Memory B cell (primary cell): ENCODE results near the gene C1orf56.

ENCODE experiments used
- ATAC-seq: fragments of 150-1000 bp; cut with Tn5 transposase; 2 replicates; pipeline ENCODE4 v1.10.0; 2021; ENCODE audit warnings: low read depth, mild to moderate bottlenecking, moderate library complexity
- DNase-seq, 2 donors: peaks; one replicate each; pipeline ENCODE4 v3.0.0; 2022; ENCODE audit warnings: low spot score in 2 of 2
- H3K27ac Mint-ChIP-seq: one replicate; pipeline ENCODE4 v1.8.0; 2022; ENCODE audit warnings: mild to moderate bottlenecking, moderate library complexity, mixed read lengths
- H3K27me3 Mint-ChIP-seq: one replicate; pipeline ENCODE4 v1.8.0; 2022; ENCODE audit warnings: mixed read lengths
- H3K36me3 Mint-ChIP-seq: one replicate; pipeline ENCODE4 v1.8.0; 2022; ENCODE audit warnings: mild to moderate bottlenecking, mixed read lengths
- H3K4me1 Mint-ChIP-seq: one replicate; pipeline ENCODE4 v1.8.0; 2022; ENCODE audit warnings: mixed read lengths
- H3K4me3 Mint-ChIP-seq: one replicate; pipeline ENCODE4 v1.8.0; 2022; ENCODE audit warnings: mild to moderate bottlenecking, moderate library complexity, mixed read lengths
- H3K9me3 Mint-ChIP-seq: one replicate; pipeline ENCODE4 v1.8.0; 2022; ENCODE audit warnings: mixed read lengths

The C1orf56 gene

DNA sequence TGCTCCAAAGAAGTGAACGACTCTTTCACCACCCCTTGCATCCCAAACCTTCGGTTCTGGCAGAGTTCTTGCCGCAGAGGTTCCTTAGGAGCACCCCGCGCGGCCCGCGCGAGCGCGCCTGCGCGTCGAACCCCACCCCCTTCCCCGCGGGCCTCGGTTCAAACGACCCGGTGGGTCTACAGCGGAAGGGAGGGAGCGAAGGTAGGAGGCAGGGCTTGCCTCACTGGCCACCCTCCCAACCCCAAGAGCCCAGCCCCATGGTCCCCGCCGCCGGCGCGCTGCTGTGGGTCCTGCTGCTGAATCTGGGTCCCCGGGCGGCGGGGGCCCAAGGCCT, at the start of gene C1orf56:
Gene C1orf56, plus strand, starts transcription at position 161 of the 334 bp plus-strand sequence. Its CDS starts 97 bp downstream, at position 258.
- Mint-ChIP-seq H3K4me1 (peaks cover 23% of the 10 kb centered on the region), H3K27ac (peak within 1 kb of the TSS; percentile 88), H3K27me3 (no peaks in the 10 kb centered on the region)

GRCh38 chr1:150997949-150998348, 49.6 kb upstream of the C1orf56 start:
- H3K4me1 Mint-ChIP-seq = peaks cover 8% of the 10 kb centered on the region
- peaks cover 12% of the 10 kb centered on the region for H3K36me3 Mint-ChIP-seq
- no peak overlapping the region for H3K4me3 Mint-ChIP-seq
- H3K27ac Mint-ChIP-seq = no peak overlapping the region
- H3K9me3 Mint-ChIP-seq = no peaks in the 10 kb centered on the region
- ATAC-seq (no peak), DNase-seq (no peak)
- H3K27me3 Mint-ChIP-seq = no peaks in the 10 kb centered on the region

More for the DNA sequence above, at the start of gene C1orf56:
- ATAC-seq (peak; percentile 58), DNase-seq (peak; percentile 38 to 48)
- Mint-ChIP-seq H3K9me3 (no peaks in the 10 kb centered on the region), H3K4me3 (peak within 1 kb of the TSS; percentile 92), H3K36me3 (peaks cover 13% of the 10 kb centered on the region)

- no peak for DNase-seq
- no peaks in the 10 kb centered on the region for H3K9me3 Mint-ChIP-seq
- H3K4me1 Mint-ChIP-seq = peaks cover 10% of the 10 kb centered on the region
- ATAC-seq = no peak
- H3K4me3 Mint-ChIP-seq = no peak overlapping the region
- no peak overlapping the region for H3K27ac Mint-ChIP-seq
- peaks cover 12% of the 10 kb centered on the region for H3K36me3 Mint-ChIP-seq
- H3K27me3 Mint-ChIP-seq = no peaks in the 10 kb centered on the region
Observed at GRCh38 chr1:150999051-150999674, 48.4 kb upstream of the C1orf56 start.

DNA sequence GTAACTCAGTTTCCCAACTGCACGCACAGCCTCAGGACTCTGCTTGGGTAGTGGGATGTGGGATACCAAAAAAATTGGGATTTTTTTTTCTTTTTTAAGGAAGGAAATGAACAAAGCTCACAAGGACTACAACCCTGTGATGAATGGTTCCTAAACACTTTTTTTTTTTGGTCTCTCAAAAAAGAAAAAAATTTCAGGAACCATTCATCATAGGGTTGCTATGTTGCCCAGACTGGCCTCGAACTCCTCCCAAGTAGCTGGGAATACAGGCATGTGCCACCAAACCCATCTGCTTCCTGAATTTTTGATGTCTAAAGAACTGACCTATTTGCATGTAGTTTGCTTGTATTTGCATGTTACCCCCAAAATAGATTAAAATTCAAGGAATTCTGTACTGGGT, 47.6 kb upstream of the C1orf56 start:
- Mint-ChIP-seq H3K4me3 (no peak overlapping the region), H3K27ac (no peak overlapping the region), H3K4me1 (peaks cover 10% of the 10 kb centered on the region)

GRCh38 chr1:151000408-151000807, 47.1 kb upstream of the C1orf56 start:
- Mint-ChIP-seq H3K36me3 (peaks cover 12% of the 10 kb centered on the region), H3K4me3 (no peak overlapping the region), H3K27me3 (no peaks in the 10 kb centered on the region), H3K4me1 (peaks cover 12% of the 10 kb centered on the region), H3K9me3 (no peaks in the 10 kb centered on the region), H3K27ac (no peak overlapping the region)
- DNase-seq (no peak), ATAC-seq (no peak)

More for the DNA sequence above, 47.6 kb upstream of the C1orf56 start:
- Mint-ChIP-seq H3K27me3 (no peaks in the 10 kb centered on the region), H3K36me3 (peaks cover 12% of the 10 kb centered on the region), H3K9me3 (no peaks in the 10 kb centered on the region)
- no peak for DNase-seq
- no peak for ATAC-seq

DNA sequence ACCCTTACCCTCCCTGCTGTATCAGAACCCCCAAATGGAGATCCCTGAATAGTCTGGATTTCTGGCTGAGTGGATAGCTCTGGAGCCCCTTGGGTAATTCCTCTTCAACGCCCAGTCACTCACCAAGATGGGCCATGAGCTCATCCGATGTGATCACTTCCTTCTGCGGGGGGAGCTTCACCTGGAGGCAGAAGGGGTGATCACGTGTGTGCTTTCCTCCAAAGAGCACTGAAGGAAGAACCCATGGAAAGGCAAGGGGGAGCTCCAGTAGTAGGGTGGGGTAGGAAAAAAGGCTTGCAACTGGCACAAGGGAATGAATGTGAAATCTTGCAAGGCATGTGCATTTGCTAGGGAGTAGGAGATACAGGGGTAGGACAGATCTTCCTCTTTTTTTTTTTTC, 45.9 kb upstream of the C1orf56 start:
- ATAC-seq = no peak

GRCh38 chr1:151002051-151002450, 45.5 kb upstream of the C1orf56 start:
- Mint-ChIP-seq H3K27ac (no peak overlapping the region), H3K27me3 (no peaks in the 10 kb centered on the region), H3K9me3 (no peaks in the 10 kb centered on the region), H3K4me1 (peaks cover 25% of the 10 kb centered on the region), H3K4me3 (no peak overlapping the region), H3K36me3 (peaks cover 12% of the 10 kb centered on the region)
- no peak for DNase-seq
- ATAC-seq = no peak

More for the DNA sequence above, 45.9 kb upstream of the C1orf56 start:
- peaks cover 21% of the 10 kb centered on the region for H3K4me1 Mint-ChIP-seq
- H3K27me3 Mint-ChIP-seq = no peaks in the 10 kb centered on the region
- H3K27ac Mint-ChIP-seq = no peak overlapping the region
- no peaks in the 10 kb centered on the region for H3K9me3 Mint-ChIP-seq
- H3K4me3 Mint-ChIP-seq = no peak overlapping the region
- no peak for DNase-seq
- peaks cover 12% of the 10 kb centered on the region for H3K36me3 Mint-ChIP-seq

DNA sequence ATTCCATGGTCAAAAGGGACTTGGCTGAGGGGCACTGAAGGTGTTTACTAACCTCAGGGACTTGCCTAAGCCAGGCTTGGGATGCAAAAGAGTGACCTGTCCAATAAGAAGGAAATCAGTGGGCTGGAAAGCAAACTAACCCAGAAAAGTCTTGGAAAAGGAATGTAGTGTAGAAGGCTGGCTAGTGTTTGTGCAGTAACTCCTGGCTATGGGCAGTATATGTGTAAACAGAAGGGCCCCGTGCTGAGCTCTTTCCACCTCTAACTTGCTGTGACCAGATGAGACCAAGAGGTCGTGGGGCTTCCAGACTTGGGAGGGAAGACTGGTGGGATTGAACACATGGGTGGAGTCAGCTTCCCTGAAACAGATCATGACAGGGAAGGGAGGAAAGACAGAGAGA, 44.9 kb upstream of the C1orf56 start:
- DNase-seq = no peak
- H3K36me3 Mint-ChIP-seq = peaks cover 9% of the 10 kb centered on the region
- H3K27ac Mint-ChIP-seq = no peak overlapping the region
- H3K4me1 Mint-ChIP-seq = peaks cover 30% of the 10 kb centered on the region
- H3K4me3 Mint-ChIP-seq = no peak overlapping the region
- ATAC-seq = no peak
- H3K9me3 Mint-ChIP-seq = no peaks in the 10 kb centered on the region
- H3K27me3 Mint-ChIP-seq = no peaks in the 10 kb centered on the region

DNA sequence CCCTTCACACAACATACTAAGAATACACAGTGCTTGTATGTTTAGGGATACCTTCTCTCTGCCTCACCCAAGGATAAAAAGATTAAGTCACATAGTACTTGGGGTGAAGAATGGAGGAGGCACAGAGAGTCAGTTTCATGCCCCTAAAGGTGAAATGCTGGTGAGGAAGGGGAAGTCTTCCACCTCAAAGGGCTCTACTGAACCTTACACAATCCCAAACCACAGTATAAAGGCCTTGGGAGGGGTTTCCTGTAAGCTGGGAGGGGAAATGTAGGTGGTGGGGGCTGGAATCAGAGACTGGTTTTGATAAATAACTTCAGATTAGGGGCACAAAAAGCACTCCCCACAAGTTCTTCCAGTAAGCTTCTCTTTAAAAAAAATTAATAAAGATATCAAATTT, 44.4 kb upstream of the C1orf56 start:
- no peak overlapping the region for H3K4me3 Mint-ChIP-seq
- no peaks in the 10 kb centered on the region for H3K27me3 Mint-ChIP-seq
- H3K9me3 Mint-ChIP-seq = no peaks in the 10 kb centered on the region
- no peak overlapping the region for H3K27ac Mint-ChIP-seq
- peaks cover 9% of the 10 kb centered on the region for H3K36me3 Mint-ChIP-seq
- DNase-seq (no peak), ATAC-seq (no peak)
- H3K4me1 Mint-ChIP-seq = peaks cover 35% of the 10 kb centered on the region

DNA sequence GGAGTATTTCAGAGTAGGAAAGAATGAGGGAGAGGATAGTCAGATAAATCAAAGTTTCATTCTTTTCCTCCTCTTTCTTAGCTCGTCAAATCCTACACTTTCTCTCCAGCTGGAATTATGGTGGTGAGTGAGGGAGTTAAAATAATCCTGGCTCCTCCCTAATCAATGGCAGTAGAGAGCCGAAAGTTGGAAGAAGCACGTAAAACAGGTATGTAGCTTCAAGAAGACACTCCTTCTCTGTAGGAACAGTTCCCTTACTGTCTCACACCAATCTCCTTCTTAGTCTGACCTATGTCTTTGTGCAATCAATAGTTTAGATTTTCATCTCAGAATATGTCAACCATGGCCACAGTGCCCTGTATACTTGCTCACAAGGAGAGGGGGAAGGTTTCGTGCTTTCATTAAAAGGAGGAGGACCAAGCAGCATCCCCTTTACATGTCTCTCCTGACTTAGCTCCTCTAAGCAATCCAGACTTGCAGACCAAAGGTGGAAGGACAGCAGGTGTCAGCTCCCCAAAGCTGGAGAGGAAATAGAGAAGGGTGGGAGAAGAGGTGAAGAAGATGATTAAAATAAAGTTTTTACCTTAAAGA, 41.7 kb upstream of the C1orf56 start:
- no peaks in the 10 kb centered on the region for H3K27me3 Mint-ChIP-seq
- peaks cover 6% of the 10 kb centered on the region for H3K36me3 Mint-ChIP-seq
- H3K4me1 Mint-ChIP-seq = peaks cover 44% of the 10 kb centered on the region
- no peaks in the 10 kb centered on the region for H3K9me3 Mint-ChIP-seq
- H3K4me3 Mint-ChIP-seq = peak overlapping the region; percentile 100
- DNase-seq = no peak
- ATAC-seq = no peak
- H3K27ac Mint-ChIP-seq = peak overlapping the region; percentile 98

GRCh38 chr1:151006327-151007052, 41.1 kb upstream of the C1orf56 start, which contains the start of gene MINDY1:
MINDY1 (minus strand) TSS chr1:151006902; CDS start chr1:151002617, 4,285 bp downstream.
- H3K27ac Mint-ChIP-seq = peak within 1 kb of the TSS; percentile 98
- DNase-seq = peak; percentile 30 to 32
- H3K9me3 Mint-ChIP-seq = no peaks in the 10 kb centered on the region
- H3K4me3 Mint-ChIP-seq = peak within 1 kb of the TSS; percentile 100
- peaks cover 5% of the 10 kb centered on the region for H3K36me3 Mint-ChIP-seq
- H3K4me1 Mint-ChIP-seq = peaks cover 44% of the 10 kb centered on the region
- ATAC-seq = peak; percentile 27
- no peaks in the 10 kb centered on the region for H3K27me3 Mint-ChIP-seq

DNA sequence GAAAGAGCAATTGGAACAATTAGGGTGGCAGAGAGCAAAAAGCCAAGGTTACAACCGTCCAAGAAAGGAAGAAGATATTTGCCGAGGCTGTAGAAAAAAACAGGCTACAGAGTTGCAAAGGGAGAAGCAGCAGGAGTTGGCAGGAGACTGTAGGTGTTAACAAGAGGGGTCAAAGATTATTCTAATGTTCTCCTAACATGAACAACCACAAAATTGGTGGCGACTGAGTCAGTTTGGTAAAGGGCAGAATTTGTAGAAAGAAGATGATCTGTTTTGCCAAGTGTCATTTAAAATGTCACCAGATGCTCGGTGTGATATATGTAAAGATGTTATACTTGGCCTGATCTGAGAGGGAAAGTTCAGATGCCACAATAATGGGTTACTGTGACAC, 39.7 kb upstream of the C1orf56 start:
- Mint-ChIP-seq H3K36me3 (peaks cover 2% of the 10 kb centered on the region), H3K27ac (peak overlapping the region; percentile 98), H3K27me3 (no peaks in the 10 kb centered on the region), H3K4me1 (peaks cover 40% of the 10 kb centered on the region), H3K9me3 (no peaks in the 10 kb centered on the region), H3K4me3 (peak overlapping the region; percentile 100)
- DNase-seq (peak in 1 of 2 donors; percentile 22), ATAC-seq (peak; percentile 0)

DNA sequence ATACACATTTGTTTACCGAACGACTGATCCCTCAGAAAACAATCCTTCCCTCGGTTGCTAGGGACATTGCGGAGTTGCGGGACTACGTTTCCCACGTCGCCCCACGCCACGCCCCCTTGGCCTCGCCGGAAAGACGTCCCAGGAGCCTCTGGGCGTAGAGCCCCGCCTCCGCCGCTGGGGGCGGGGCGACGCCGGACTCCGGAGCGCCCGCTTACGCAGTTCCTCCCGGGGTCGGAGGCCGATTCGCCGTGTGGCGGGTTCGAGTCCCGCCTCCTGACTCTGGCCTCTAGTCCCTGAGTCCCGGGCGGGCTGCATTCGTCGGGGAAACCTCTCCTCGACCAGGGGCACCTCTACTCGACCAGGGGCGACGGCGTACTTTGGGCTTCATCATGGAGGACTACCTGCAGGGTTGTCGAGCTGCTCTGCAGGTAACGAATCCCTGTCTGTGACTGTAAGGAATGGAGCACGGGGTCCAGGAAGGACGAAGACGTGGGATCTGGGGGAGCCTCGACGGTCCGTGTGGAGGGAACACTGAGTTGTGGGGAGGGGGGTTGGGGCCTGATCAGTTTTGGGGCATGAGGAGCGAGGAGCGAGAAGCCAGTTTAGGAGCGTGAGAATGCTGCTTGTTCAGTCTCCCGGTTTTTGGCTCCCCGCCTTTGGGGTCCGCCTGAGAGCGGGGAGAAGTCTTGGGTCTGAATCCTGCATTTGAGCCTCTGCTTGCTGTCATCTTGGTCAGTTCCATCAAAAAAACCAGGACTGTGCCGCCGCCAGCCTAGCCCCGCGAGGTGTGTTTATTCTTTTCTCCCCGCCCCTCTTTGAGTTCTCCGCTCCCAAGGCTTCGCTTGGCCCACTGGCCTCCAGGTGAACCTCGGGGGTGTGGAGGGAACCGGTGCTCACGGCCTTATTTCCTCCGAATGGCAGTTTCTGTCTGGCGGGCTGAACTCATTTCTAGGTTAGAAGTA, 39.0 kb upstream of the C1orf56 start, which contains the start of gene PRUNE1:
Gene PRUNE1, plus strand, starts transcription at position 206 of the 962 bp plus-strand sequence. Its CDS starts 184 bp downstream, at position 390.
- H3K4me3 Mint-ChIP-seq = peak within 1 kb of the TSS; percentile 100
- peak within 1 kb of the TSS; percentile 98 for H3K27ac Mint-ChIP-seq
- ATAC-seq (peak; percentile 89), DNase-seq (peak; percentile 91 to 94)
- peaks cover 4% of the 10 kb centered on the region for H3K36me3 Mint-ChIP-seq
- H3K27me3 Mint-ChIP-seq = no peaks in the 10 kb centered on the region
- H3K9me3 Mint-ChIP-seq = no peaks in the 10 kb centered on the region
- H3K4me1 Mint-ChIP-seq = peaks cover 41% of the 10 kb centered on the region
